Hematopoietic multipotent progenitor cell treated with erythropoietin and hydrocortisone succinate and interleukin-3 and kit ligand, for 4 days (in vitro differentiated cells): ENCODE data around the gene PPFIBP1.
A peak's percentile ranks its signal among the peaks of the same experiment; 100 is the strongest.
"Not testable (repeated sequence)": the region's sequence is repeated elsewhere in the genome, so short reads cannot be mapped to it uniquely, and the experiment has no call there.

Experiments used
- DNase-seq: peaks from one replicate; pipeline ENCODE4 v3.0.0-alpha.2; 2015

The PPFIBP1 gene

GRCh38 chr12:27732281-27732680, 208.3 kb downstream of the PPFIBP1 start:
- DNase-seq, result peak; percentile 51

- peak; percentile 73 for DNase-seq
These were observed 209.1 kb downstream of the PPFIBP1 start for GRCh38 chr12:27733052-27733656.

GRCh38 chr12:27733791-27734190, 209.8 kb downstream of the PPFIBP1 start:
- DNase-seq, result no peak

GRCh38 chr12:27734321-27734720, 210.3 kb downstream of the PPFIBP1 start:
- not testable (repeated sequence) for DNase-seq

- DNase-seq, result no peak
These were observed 219.6 kb downstream of the PPFIBP1 start for GRCh38 chr12:27743601-27744000.
